AG10803 (cell line): ENCODE results near the gene UGP2.

Experiments
- DNase-seq: peaks from one replicate; pipeline ENCODE4 v3.0.0; 2010; ENCODE audit warnings: low read depth
- H3K4me3 ChIP-seq: 2 replicates; pipeline ENCODE4 v1.5.1; 2011; ENCODE audit warnings: mild to moderate bottlenecking, low read length, control low read depth
- TF ChIP-seq, protein P1 (sequence below): conservative IDR thresholded peaks from 2 replicates; pipeline ENCODE4 v1.5.1; 2011; ENCODE audit warnings: mild to moderate bottlenecking, low read length, control low read depth, inconsistent platforms

UGP2 gene

DNA sequence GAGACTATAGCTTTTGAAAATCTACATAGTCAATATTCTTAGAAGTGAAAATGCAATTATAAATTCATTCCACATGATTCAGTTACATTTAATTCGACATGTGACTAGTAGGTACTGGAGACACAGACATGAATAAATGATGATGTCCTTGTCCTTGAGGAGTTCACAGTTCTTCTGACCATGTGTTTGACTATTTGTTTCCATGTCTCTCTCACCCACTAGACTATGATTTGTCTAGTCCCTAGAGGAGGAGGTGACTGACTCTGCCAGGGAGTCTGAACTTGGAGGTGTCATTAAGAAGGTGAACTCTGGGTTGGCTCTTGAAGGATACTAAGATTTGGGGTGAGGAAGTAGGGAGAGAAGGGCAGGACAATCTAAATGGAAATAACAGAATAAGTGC, 20.7 kb upstream of the UGP2 start:
- TF ChIP-seq, protein P1, sequence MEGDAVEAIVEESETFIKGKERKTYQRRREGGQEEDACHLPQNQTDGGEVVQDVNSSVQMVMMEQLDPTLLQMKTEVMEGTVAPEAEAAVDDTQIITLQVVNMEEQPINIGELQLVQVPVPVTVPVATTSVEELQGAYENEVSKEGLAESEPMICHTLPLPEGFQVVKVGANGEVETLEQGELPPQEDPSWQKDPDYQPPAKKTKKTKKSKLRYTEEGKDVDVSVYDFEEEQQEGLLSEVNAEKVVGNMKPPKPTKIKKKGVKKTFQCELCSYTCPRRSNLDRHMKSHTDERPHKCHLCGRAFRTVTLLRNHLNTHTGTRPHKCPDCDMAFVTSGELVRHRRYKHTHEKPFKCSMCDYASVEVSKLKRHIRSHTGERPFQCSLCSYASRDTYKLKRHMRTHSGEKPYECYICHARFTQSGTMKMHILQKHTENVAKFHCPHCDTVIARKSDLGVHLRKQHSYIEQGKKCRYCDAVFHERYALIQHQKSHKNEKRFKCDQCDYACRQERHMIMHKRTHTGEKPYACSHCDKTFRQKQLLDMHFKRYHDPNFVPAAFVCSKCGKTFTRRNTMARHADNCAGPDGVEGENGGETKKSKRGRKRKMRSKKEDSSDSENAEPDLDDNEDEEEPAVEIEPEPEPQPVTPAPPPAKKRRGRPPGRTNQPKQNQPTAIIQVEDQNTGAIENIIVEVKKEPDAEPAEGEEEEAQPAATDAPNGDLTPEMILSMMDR: no peak
- no peak overlapping the region for H3K4me3 ChIP-seq
- no peak for DNase-seq

DNA sequence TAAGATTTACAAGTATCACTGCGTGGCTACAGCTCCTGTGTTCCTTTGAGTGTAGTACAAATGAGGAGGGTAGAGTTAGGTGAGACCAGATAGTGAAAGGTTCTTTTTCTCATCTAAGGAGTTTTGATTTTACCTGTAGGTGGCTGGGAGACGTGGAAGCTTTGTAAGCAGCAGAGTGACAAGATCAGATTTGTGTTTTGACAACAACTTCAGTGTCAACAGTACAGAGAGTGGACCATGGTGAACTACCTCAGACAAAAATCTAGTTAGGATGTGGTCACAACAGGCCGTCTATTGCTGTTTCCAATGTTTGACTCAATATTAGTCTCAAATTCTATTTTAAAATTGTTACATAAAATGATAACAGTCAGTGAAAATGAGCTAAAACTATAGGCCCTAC, 20.3 kb upstream of the UGP2 start:
- TF ChIP-seq, protein P1: no peak
- no peak overlapping the region for H3K4me3 ChIP-seq
- DNase-seq: no peak

- DNase-seq: no peak
- TF ChIP-seq, protein P1: no peak
Observed at GRCh38 chr2:63822478-63822877, 19.2 kb upstream of the UGP2 start.

DNA sequence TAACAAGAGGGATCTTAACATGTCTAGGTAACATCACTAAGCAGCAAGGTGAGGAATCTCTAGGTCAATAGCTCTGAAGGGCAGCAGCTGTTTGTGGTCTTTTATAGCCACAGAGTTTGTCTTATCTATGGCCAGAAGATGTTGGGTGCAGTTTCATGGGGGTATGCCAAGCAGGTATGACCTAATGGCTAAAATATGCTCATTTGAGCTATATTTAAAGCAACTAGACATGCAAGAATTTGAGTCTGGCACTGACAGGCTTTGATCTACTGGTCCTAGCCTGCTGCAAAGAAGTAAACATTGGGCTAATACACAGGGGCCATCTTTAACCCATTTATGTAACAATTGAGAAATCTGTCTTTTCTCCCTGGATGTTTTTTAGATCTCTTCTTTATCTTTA, 13.9 kb upstream of the UGP2 start:
- TF ChIP-seq, protein P1: no peak
- DNase-seq: peak; percentile 95
- H3K4me3 ChIP-seq: no peak overlapping the region

More at GRCh38 chr2:63822478-63822877, 19.2 kb upstream of the UGP2 start:
- no peak overlapping the region for H3K4me3 ChIP-seq

DNA sequence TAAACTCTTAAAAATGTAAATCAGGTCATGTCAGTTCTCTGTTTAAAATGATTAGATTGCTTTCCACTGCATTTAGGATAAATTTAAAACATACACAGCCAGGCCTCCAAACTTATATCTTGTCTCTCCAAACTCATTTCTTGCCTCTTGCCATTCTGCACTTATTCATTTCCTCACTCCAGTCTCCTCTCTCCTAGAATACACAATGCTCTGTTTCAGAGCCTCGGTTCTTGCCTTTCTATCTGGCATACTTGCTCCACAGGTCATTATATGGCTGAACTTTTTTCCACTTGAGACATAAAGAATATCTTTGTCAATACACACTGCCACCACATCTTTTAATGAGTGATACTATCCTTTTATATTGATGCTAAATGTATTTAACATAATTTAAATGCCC, 10.5 kb upstream of the UGP2 start:
- DNase-seq: no peak
- no peak overlapping the region for H3K4me3 ChIP-seq
- TF ChIP-seq, protein P1: no peak

GRCh38 chr2:63834401-63834800, 7.3 kb upstream of the UGP2 start:
- no peak for DNase-seq
- TF ChIP-seq, protein P1: no peak
- no peak overlapping the region for H3K4me3 ChIP-seq

DNA sequence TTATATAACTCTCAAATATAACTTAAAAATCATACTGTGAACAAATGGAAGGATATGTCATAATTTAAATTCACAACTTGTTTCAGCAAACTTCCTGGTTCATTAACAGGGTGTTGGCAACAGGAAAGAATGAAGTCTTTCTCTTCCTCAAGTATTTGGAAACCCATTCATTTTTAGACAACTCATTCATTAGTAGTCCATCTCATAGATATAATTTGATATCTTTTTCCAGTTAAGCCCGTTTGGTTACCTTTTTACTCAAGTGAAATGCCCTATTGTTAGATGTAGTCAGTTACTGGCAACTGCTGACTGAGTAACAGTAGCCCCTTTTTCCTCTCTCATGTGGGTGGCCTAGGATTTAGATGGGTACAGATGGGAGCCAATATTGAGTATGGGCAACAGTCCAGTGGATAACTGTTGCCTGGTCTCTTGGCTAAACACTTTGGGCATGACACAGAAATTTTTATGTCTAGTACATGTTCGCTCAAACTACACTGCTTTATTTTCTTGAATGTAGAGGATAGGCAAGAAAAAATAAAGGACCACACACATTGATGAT, 4.6 kb upstream of the UGP2 start:
- H3K4me3 ChIP-seq: no peak overlapping the region
- TF ChIP-seq, protein P1: no peak
- DNase-seq: no peak
